ENCODE data around the gene GPT2.

GPT2 gene

GRCh38 chr16:46855389-46855788, 28.8 kb upstream of the GPT2 start:
- TF ChIP-seq CTCF (conservative IDR thresholded peaks at IDR 0.05; ENCODE audit: low read depth, low read length), result no peak
- Histone ChIP-seq H3K27ac (no peak overlapping the region), H3K4me2 (no peak overlapping the region), H3K36me3 (ENCODE audit: insufficient read depth) (no peaks in the 10 kb centered on the region), H3K4me3 (IDR thresholded peaks at IDR 0.05; ENCODE audit: insufficient read depth, low read depth, low read length) (no peak overlapping the region), H3K4me1 (ENCODE audit: low read depth, poor library complexity, severe bottlenecking) (peaks cover 5% of the 10 kb centered on the region), H2AFZ (ENCODE audit: low read depth) (no peak overlapping the region), H4K20me1 (ENCODE audit: insufficient read depth) (no peaks in the 10 kb centered on the region), H3K27me3 (ENCODE audit: insufficient read depth, low read depth) (no peaks in the 10 kb centered on the region), H3K79me2 (ENCODE audit: insufficient read depth, low read depth) (no peaks in the 10 kb centered on the region), H3K9ac (no peak overlapping the region)

- H3K4me1 ChIP-seq (ENCODE audit: low read depth, poor library complexity, severe bottlenecking), result no peaks in the 10 kb centered on the region
- no peaks in the 10 kb centered on the region for H4K20me1 ChIP-seq (ENCODE audit: insufficient read depth)
- H3K27me3 ChIP-seq (ENCODE audit: insufficient read depth, low read depth), result no peaks in the 10 kb centered on the region
- H2AFZ ChIP-seq (ENCODE audit: low read depth), result no peak overlapping the region
- no peak overlapping the region for H3K4me2 ChIP-seq
- H3K4me3 ChIP-seq (IDR thresholded peaks at IDR 0.05; ENCODE audit: insufficient read depth, low read depth, low read length), result no peak overlapping the region
- no peak overlapping the region for H3K9ac ChIP-seq
- TF ChIP-seq CTCF (conservative IDR thresholded peaks at IDR 0.05; ENCODE audit: low read depth, low read length), result peak; percentile 37; the same call in 1 of the 2 replicates
- H3K36me3 ChIP-seq (ENCODE audit: insufficient read depth), result no peaks in the 10 kb centered on the region
- no peak overlapping the region for H3K27ac ChIP-seq
- H3K79me2 ChIP-seq (ENCODE audit: insufficient read depth, low read depth), result no peaks in the 10 kb centered on the region
Measured at GRCh38 chr16:46857368-46857945, 26.7 kb upstream of the GPT2 start.

GRCh38 chr16:46858151-46858550, 26.0 kb upstream of the GPT2 start:
- H3K27me3 ChIP-seq (ENCODE audit: insufficient read depth, low read depth), result no peaks in the 10 kb centered on the region
- no peaks in the 10 kb centered on the region for H4K20me1 ChIP-seq (ENCODE audit: insufficient read depth)
- H2AFZ ChIP-seq (ENCODE audit: low read depth), result no peak overlapping the region
- no peak overlapping the region for H3K4me3 ChIP-seq (IDR thresholded peaks at IDR 0.05; ENCODE audit: insufficient read depth, low read depth, low read length)
- H3K36me3 ChIP-seq (ENCODE audit: insufficient read depth), result no peaks in the 10 kb centered on the region
- no peak overlapping the region for H3K4me2 ChIP-seq
- H3K4me1 ChIP-seq (ENCODE audit: low read depth, poor library complexity, severe bottlenecking), result no peaks in the 10 kb centered on the region
- no peak overlapping the region for H3K9ac ChIP-seq
- no peak overlapping the region for H3K27ac ChIP-seq
- no peak for TF ChIP-seq CTCF (conservative IDR thresholded peaks at IDR 0.05; ENCODE audit: low read depth, low read length)
- H3K79me2 ChIP-seq (ENCODE audit: insufficient read depth, low read depth), result no peaks in the 10 kb centered on the region

GRCh38 chr16:46859719-46860152, 24.4 kb upstream of the GPT2 start:
- no peak overlapping the region for H2AFZ ChIP-seq (ENCODE audit: low read depth)
- no peaks in the 10 kb centered on the region for H3K4me1 ChIP-seq (ENCODE audit: low read depth, poor library complexity, severe bottlenecking)
- H3K4me3 ChIP-seq (IDR thresholded peaks at IDR 0.05; ENCODE audit: insufficient read depth, low read depth, low read length), result no peak overlapping the region
- no peaks in the 10 kb centered on the region for H3K27me3 ChIP-seq (ENCODE audit: insufficient read depth, low read depth)
- no peak for TF ChIP-seq CTCF (conservative IDR thresholded peaks at IDR 0.05; ENCODE audit: low read depth, low read length)
- H3K79me2 ChIP-seq (ENCODE audit: insufficient read depth, low read depth), result no peaks in the 10 kb centered on the region
- H3K9ac ChIP-seq, result no peak overlapping the region
- H3K4me2 ChIP-seq, result no peak overlapping the region
- no peaks in the 10 kb centered on the region for H4K20me1 ChIP-seq (ENCODE audit: insufficient read depth)
- no peak overlapping the region for H3K27ac ChIP-seq
- H3K36me3 ChIP-seq (ENCODE audit: insufficient read depth), result no peaks in the 10 kb centered on the region
